Glutamatergic neuron (in vitro differentiated cells): Measurements from ENCODE around the gene TOMM5. TPM values are rescaled to one million over a fixed set of nuclear protein-coding genes. Genes with fewer than 3 reads are reported as not detected.

Source experiments
- DNase-seq: peaks from one replicate; pipeline ENCODE4 v3.0.0; 2022
- H3K27ac Mint-ChIP-seq: one replicate; pipeline ENCODE4 v1.8.0; 2020; ENCODE audit warnings: mild to moderate bottlenecking, mixed read lengths, inconsistent platforms; ENCODE audit not compliant: unreplicated experiment
- H3K27me3 Mint-ChIP-seq: one replicate; pipeline ENCODE4 v1.8.0; 2020; ENCODE audit warnings: mild to moderate bottlenecking, moderate library complexity, mixed read lengths, inconsistent platforms; ENCODE audit not compliant: unreplicated experiment
- H3K36me3 Mint-ChIP-seq: one replicate; pipeline ENCODE4 v1.8.0; 2020; ENCODE audit warnings: mild to moderate bottlenecking, mixed read lengths, inconsistent platforms; ENCODE audit not compliant: unreplicated experiment
- H3K4me1 Mint-ChIP-seq: one replicate; pipeline ENCODE4 v1.8.0; 2020; ENCODE audit warnings: mild to moderate bottlenecking, low read depth, mixed read lengths, inconsistent platforms; ENCODE audit not compliant: unreplicated experiment
- H3K4me3 Mint-ChIP-seq: one replicate; pipeline ENCODE4 v1.8.0; 2020; ENCODE audit warnings: mild to moderate bottlenecking, mixed read lengths, inconsistent platforms; ENCODE audit not compliant: unreplicated experiment
- H3K9me3 Mint-ChIP-seq: one replicate; pipeline ENCODE4 v1.8.0; 2020; ENCODE audit warnings: mild to moderate bottlenecking, moderate library complexity, mixed read lengths, inconsistent platforms; ENCODE audit not compliant: unreplicated experiment
- total RNA-seq: library from RNA; stranded (reverse); fragmentation: NEBNext Ultra II Directional; extraction: Animal tissue kit (Norgen Biotek cat#: 25700); gene quantifications from one replicate; pipeline ENCODE4 v1.2.1, GENCODE V29; 2021; ENCODE audit not compliant: unreplicated experiment
- TF ChIP-seq, protein P1 (sequence below): fragments of 200-600 bp; sonication (generic); IDR thresholded peaks from one replicate; pipeline ENCODE4 v1.5.0; 2021; ENCODE audit not compliant: partially characterized antibody, unreplicated experiment

Gene TOMM5
- total RNA-seq, 1 donor from 2014 or later, result 52.4 TPM

DNA sequence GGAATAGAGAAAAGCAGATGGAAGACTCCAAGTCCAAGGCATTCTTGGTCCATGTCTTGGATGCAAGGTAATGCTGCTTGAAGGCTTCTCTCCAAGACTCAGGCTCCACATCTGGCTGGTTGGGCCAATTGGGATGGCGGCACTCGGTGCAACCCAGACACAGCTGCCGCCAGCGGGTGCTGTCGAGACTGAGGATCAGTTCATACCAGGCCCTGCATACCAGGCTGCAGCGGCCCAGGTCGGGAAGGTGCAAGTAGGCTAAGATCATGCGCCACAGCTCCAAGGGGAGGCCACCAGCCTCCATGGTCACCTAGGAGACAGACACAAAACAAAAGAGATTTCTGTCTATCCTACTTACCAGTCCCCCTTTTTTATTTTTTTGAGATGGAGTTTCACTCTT, 50.9 kb downstream of the TOMM5 start:
- no peaks in the 10 kb centered on the region for H3K9me3 Mint-ChIP-seq
- TF ChIP-seq, protein P1, sequence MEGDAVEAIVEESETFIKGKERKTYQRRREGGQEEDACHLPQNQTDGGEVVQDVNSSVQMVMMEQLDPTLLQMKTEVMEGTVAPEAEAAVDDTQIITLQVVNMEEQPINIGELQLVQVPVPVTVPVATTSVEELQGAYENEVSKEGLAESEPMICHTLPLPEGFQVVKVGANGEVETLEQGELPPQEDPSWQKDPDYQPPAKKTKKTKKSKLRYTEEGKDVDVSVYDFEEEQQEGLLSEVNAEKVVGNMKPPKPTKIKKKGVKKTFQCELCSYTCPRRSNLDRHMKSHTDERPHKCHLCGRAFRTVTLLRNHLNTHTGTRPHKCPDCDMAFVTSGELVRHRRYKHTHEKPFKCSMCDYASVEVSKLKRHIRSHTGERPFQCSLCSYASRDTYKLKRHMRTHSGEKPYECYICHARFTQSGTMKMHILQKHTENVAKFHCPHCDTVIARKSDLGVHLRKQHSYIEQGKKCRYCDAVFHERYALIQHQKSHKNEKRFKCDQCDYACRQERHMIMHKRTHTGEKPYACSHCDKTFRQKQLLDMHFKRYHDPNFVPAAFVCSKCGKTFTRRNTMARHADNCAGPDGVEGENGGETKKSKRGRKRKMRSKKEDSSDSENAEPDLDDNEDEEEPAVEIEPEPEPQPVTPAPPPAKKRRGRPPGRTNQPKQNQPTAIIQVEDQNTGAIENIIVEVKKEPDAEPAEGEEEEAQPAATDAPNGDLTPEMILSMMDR, result no peak
- no peaks in the 10 kb centered on the region for H3K4me1 Mint-ChIP-seq
- H3K36me3 Mint-ChIP-seq, result peaks cover 4% of the 10 kb centered on the region
- H3K27ac Mint-ChIP-seq, result no peak overlapping the region
- no peak overlapping the region for H3K4me3 Mint-ChIP-seq
- no peak for DNase-seq
- no peaks in the 10 kb centered on the region for H3K27me3 Mint-ChIP-seq

DNA sequence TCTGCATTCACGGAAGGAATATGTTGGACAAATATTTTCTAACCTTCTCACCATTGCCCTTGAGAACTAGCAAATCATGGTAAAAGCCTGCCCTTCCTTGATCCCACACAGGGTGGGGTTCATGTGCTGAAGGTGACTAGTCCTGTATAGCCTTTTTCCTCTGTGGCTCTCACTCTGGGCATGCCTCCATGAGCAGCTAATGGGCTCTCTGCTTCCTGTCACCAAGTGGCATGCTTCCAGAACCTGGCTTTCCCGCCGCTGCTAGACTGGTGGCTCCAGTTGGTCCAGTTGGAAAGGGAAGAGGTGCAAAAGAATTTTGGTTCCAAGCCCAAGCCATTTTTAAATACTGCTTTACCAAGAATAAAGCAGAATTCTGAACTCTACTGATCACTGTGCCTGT, 51.8 kb downstream of the TOMM5 start:
- H3K36me3 Mint-ChIP-seq, result peaks cover 4% of the 10 kb centered on the region
- no peak overlapping the region for H3K27ac Mint-ChIP-seq
- H3K9me3 Mint-ChIP-seq, result no peaks in the 10 kb centered on the region
- DNase-seq, result no peak
- H3K4me3 Mint-ChIP-seq, result no peak overlapping the region
- no peaks in the 10 kb centered on the region for H3K4me1 Mint-ChIP-seq
- TF ChIP-seq, protein P1, result no peak
- no peaks in the 10 kb centered on the region for H3K27me3 Mint-ChIP-seq

DNA sequence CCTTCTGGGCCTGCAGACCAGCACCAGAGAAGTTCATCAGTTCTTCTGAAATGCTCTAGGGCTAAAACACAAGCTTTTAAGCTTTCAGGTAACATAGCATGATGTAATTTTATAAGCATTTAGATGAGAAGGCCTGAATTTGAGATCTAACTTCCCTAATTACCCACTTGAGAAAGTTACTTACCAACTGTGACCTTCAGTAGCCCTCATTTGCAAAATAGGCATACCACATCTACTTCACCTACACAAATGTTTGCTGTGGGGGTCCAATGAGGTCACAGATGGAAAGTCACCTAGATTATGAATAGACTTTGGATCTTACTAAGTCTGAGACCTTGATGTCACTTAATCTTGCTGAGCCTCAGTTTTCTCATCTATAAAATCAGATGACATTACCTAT, 52.8 kb downstream of the TOMM5 start:
- H3K4me1 Mint-ChIP-seq, result peaks cover 2% of the 10 kb centered on the region
- DNase-seq, result no peak
- TF ChIP-seq, protein P1, result no peak
- H3K36me3 Mint-ChIP-seq, result peaks cover 4% of the 10 kb centered on the region
- no peak overlapping the region for H3K4me3 Mint-ChIP-seq
- no peak overlapping the region for H3K27ac Mint-ChIP-seq
- H3K27me3 Mint-ChIP-seq, result peaks cover 2% of the 10 kb centered on the region
- H3K9me3 Mint-ChIP-seq, result no peaks in the 10 kb centered on the region

Other genes starting within 250 kb of the TOMM5 start
- 78.1 TPM for gene GRHPR, start 169.9 kb downstream of the TOMM5 start, total RNA-seq
- 14.3 TPM for gene ZBTB5, start 127.1 kb downstream of the TOMM5 start, total RNA-seq
- gene POLR1E, start 106.6 kb downstream of the TOMM5 start, total RNA-seq, result 58.2 TPM
- gene FBXO10, start 16.2 kb downstream of the TOMM5 start, total RNA-seq, result 68.7 TPM
- 38.1 TPM for gene FRMPD1, start 58.4 kb upstream of the TOMM5 start, total RNA-seq
- 8.8 TPM for gene TRMT10B, start 161.2 kb upstream of the TOMM5 start, total RNA-seq
- 45.4 TPM for gene EXOSC3, start 192.5 kb upstream of the TOMM5 start, total RNA-seq
- gene DCAF10, start 208.2 kb upstream of the TOMM5 start, total RNA-seq, result 19.3 TPM